Upper lobe of left lung (tissue), 6 donors: ENCODE results near the gene GRIK5. TPM values are rescaled to one million over a fixed set of nuclear protein-coding genes. Genes with fewer than 3 reads are reported as not detected.

Experiments used
- ATAC-seq, 2 donors: fragments of 200-7000 bp; cut with Tn5 transposase; one replicate each; pipeline ENCODE4 v1.9.1; 2022; ENCODE audit warnings: mild to moderate bottlenecking in 2 of 2, moderate library complexity in 2 of 2; ENCODE audit not compliant: low FRiP score in 2 of 2
- DNase-seq, 2 donors: peaks; one replicate each; pipeline ENCODE4 v3.0.0-alpha.2; 2019 to 2020
- H3K27ac ChIP-seq, 4 donors: fragments of 200-600 bp; sonication (generic); one replicate each; pipeline ENCODE4 v1.5.1; 2016 to 2019
- H3K27me3 ChIP-seq, 4 donors: fragments of 200-600 bp; sonication (generic); one replicate each; pipeline ENCODE4 v1.5.1; 2017 to 2019
- H3K36me3 ChIP-seq, 4 donors: fragments of 200-600 bp; sonication (generic); one replicate each; pipeline ENCODE4 v1.5.1; 2016 to 2019
- H3K4me1 ChIP-seq, 4 donors: fragments of 200-600 bp; sonication (generic); one replicate each; pipeline ENCODE4 v1.5.1; 2018 to 2019
- H3K4me3 ChIP-seq, 4 donors: fragments of 200-600 bp; sonication (generic); one replicate each; pipeline ENCODE4 v1.5.1; 2017 to 2019; ENCODE audit warnings: mild to moderate bottlenecking in 2 of 4, moderate library complexity in 1 of 4
- H3K9me3 ChIP-seq, 4 donors: fragments of 200-600 bp; sonication (generic); one replicate each; pipeline ENCODE4 v1.5.1; 2018 to 2019
- EP300 ChIP-seq, 4 donors: sonication (generic); formaldehyde crosslinking; IDR thresholded peaks; one replicate each; pipeline ENCODE4 v1.5.1; 2017; ENCODE audit warnings: antibody characterized with exemption in 4 of 4, control low read depth in 2 of 4
- POLR2A ChIP-seq, 4 donors: fragments of 450-650 bp; IDR thresholded peaks; one replicate each; pipeline ENCODE4 v1.5.1; 2016 to 2017; ENCODE audit warnings: antibody characterized with exemption in 4 of 4, mild to moderate bottlenecking in 2 of 4
- POLR2AphosphoS5 ChIP-seq, 2 donors: sonication (generic); formaldehyde crosslinking; IDR thresholded peaks; one replicate each; pipeline ENCODE4 v1.5.1; 2017; ENCODE audit warnings: antibody characterized with exemption in 2 of 2
- WGBS, 2 donors: methylation state at CpG; one replicate each; pipeline ENCODE4 v1.1.5; 2017 to 2018; 5-methylcytosine and 5-hydroxymethylcytosine counted together
- total RNA-seq, 6 donors: library from RNA; depleted of rRNA in 4 of 6; stranded (reverse); fragments of >200 nt in 4 of 6; gene quantifications; one replicate each; pipeline versions ENCODE4 v1.1.0 to v1.2.1, GENCODE V29; 2016 to 2021
- TF ChIP-seq, protein P1 (sequence below), 6 experiments: fragments of 450-650 bp in 4 of 6; fragments of 200-600 bp in 2 of 6; sonication (generic) in 2 of 6; IDR thresholded peaks; one replicate each; pipeline ENCODE4 v1.5.1; 2016 to 2019; ENCODE audit warnings: antibody characterized with exemption in 6 of 6
- donor health status: DM: no; HTN: no; CAD: no; lungs with moderate emphysema.
- donor health status: DM: no; HTN: yes; CAD: no; lungs with severe emphysema.

Gene GRIK5
- total RNA-seq, 6 donors from 2014 or later = 0.15 to 2.7 (median 0.54) TPM; not detected in 1

DNA sequence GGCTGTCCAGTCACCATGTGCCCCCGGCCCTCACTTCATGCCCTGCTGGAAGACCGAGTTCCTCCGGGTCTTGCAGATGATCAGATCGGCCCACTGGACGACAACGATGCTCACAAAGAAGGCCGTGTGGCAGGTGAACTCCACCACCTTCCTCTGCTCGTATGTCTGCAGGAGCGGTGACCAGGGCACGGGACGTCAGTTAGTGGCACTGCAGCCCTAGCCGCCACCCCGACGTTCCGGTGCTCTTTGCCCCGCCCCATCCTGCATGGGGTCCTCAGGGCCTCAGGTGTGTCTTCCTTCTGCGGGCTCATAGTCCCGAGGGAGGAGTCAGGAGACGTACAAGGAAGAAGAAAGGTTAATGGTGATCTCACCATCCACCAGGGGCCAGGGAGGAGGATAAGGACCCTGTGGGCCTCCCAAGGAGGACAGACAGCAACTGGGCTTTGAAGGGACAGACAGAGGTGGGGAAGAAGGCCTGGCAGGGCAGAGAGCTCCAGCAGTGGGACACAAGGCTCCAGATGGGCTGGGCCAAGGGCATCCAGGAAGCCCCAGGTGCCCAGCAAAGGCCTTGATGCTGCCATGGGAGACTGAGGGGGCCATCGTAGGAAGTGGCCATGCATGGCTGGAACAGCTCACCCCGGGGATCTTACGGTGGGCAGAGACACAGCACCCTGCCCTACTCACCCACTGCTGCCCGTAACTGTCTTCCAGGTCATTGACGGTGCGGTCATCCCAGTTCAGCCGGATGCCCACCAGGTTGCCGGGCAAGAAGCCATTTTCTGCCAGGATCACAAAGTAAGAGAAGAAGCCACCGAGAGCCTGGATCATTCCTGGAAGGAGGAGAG lies 101.0 kb downstream of the GRIK5 start:
- Histone ChIP-seq H3K4me1 (no peaks in the 10 kb centered on the region), H3K36me3 (no peaks in the 10 kb centered on the region), H3K4me3 (no peak overlapping the region), H3K27me3 (no peaks in the 10 kb centered on the region), H3K27ac (no peak overlapping the region), H3K9me3 (no peaks in the 10 kb centered on the region)
- TF ChIP-seq POLR2A (IDR thresholded peaks at IDR 0.05) (no peak), EP300 (IDR thresholded peaks at IDR 0.05) (no peak), POLR2AphosphoS5 (IDR thresholded peaks at IDR 0.05) (no peak)
- TF ChIP-seq, protein P1, sequence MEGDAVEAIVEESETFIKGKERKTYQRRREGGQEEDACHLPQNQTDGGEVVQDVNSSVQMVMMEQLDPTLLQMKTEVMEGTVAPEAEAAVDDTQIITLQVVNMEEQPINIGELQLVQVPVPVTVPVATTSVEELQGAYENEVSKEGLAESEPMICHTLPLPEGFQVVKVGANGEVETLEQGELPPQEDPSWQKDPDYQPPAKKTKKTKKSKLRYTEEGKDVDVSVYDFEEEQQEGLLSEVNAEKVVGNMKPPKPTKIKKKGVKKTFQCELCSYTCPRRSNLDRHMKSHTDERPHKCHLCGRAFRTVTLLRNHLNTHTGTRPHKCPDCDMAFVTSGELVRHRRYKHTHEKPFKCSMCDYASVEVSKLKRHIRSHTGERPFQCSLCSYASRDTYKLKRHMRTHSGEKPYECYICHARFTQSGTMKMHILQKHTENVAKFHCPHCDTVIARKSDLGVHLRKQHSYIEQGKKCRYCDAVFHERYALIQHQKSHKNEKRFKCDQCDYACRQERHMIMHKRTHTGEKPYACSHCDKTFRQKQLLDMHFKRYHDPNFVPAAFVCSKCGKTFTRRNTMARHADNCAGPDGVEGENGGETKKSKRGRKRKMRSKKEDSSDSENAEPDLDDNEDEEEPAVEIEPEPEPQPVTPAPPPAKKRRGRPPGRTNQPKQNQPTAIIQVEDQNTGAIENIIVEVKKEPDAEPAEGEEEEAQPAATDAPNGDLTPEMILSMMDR (IDR thresholded peaks at IDR 0.05) = no peak
- peak in 1 of 2 donors; percentile 40 for DNase-seq
- 78 to 83% methylated on average over 5 to 28 of the region's 28 CpGs for WGBS, 2 donors
- ATAC-seq = no peak

DNA sequence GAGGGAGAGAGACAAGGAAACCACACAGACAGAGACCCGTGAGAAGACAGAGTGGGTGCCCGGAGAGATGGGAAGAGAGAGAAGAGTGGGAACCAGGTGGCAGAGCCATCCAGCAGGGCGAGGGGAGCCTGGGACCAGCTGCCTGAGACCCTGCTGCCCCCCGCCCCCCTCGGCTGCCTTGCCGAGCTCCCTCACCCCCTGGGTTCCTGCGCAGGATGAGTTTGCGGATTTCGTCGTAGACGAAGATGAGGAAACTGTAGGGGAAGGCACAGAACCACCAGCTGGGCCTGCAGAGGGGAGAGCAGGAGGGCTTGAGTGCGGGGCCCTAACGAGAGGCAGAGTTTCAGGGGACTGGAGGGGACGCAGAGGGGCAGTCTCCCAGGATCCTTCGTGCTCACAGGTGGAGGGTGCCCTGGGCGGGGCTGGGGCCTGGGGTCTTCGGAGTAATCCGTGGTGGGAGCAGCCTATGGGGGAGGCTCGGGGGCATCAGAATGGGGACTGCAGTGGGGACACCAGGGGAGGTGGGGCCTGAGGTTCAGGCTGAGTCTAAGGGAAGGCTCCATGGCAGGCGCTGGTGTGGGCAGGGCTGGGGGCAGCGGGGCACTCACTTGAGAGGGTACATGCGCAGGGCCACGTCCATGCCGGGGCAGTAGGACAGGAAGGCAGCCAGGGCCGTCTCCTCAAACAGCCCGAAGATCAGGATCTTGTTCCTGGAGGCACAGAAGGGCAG lies 102.8 kb downstream of the GRIK5 start:
- WGBS, 2 donors = 55 to 58% methylated on average over 15 to 26 of the region's 26 CpGs
- Histone ChIP-seq H3K4me1 (no peaks in the 10 kb centered on the region), H3K27me3 (no peaks in the 10 kb centered on the region), H3K36me3 (no peaks in the 10 kb centered on the region), H3K27ac (no peak overlapping the region), H3K9me3 (no peaks in the 10 kb centered on the region), H3K4me3 (no peak overlapping the region)
- DNase-seq = peak in 1 of 2 donors; percentile 60
- peak in 1 of 2 donors; percentile 8 for ATAC-seq
- TF ChIP-seq, protein P1 (IDR thresholded peaks at IDR 0.05) = no peak
- TF ChIP-seq EP300 (IDR thresholded peaks at IDR 0.05) (no peak), POLR2A (IDR thresholded peaks at IDR 0.05) (no peak), POLR2AphosphoS5 (IDR thresholded peaks at IDR 0.05) (no peak)

DNA sequence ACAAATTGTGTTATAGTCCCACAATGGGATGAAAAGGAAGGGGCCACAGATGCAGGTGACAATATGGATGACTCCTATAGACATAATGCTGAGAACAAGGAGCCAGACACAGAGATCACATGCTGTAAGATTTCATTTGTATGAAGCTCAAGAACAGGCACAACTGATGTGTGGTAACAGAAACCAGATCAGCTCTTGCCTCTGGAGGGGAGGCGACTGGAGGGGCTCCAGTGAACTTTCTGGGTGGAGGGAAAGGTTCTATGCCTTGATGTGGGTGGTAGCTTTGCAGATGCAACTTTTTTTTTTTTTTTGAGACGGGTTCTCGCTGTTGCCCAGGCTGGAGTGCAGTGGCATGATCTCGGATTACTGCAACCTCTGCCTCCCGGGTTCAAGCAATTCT lies 104.9 kb downstream of the GRIK5 start:
- Histone ChIP-seq H3K27ac (no peak overlapping the region), H3K36me3 (no peaks in the 10 kb centered on the region), H3K9me3 (no peaks in the 10 kb centered on the region), H3K4me3 (no peak overlapping the region), H3K27me3 (no peaks in the 10 kb centered on the region), H3K4me1 (no peaks in the 10 kb centered on the region)
- ATAC-seq (no peak), DNase-seq (no peak)
- TF ChIP-seq EP300 (IDR thresholded peaks at IDR 0.05) = no peak
- TF ChIP-seq, protein P1 (IDR thresholded peaks at IDR 0.05) = no peak
- WGBS, 2 donors = 58 to 81% methylated on average over 5 of the region's 5 CpGs

DNA sequence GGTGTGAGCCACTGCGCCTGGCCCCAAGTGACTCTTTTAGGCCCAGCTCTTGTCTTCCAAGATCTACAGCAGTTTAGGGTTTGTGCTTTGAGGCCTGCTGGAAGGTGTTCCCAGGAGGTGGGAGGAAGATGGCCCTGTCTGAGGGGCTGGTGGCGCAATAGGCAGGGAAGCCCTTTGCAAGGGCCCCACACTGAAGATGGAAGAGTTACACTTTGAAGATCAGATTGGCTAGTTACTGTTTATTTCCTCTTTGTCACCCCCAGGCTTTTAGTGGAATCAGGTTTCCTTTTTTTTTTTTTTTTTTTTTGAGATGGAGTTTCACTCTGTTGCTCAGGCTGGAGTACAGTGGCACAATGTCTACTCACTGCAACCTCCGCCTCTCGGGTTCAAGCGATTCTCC lies 109.0 kb downstream of the GRIK5 start:
- peaks cover 12 to 21% (median 20%) of the 10 kb centered on the region in 4 donors for H3K4me1 ChIP-seq
- TF ChIP-seq EP300 (IDR thresholded peaks at IDR 0.05) (no peak), POLR2A (IDR thresholded peaks at IDR 0.05) (no peak), POLR2AphosphoS5 (IDR thresholded peaks at IDR 0.05) (no peak)
- TF ChIP-seq, protein P1 (IDR thresholded peaks at IDR 0.05) = no peak
- H3K4me3 ChIP-seq = no peak overlapping the region
- WGBS, 2 donors = 92 to 94% methylated on average over 5 of the region's 5 CpGs
- no peak for ATAC-seq
- DNase-seq = no peak
- H3K36me3 ChIP-seq = peaks cover 0 to 11% (median 5%) of the 10 kb centered on the region in 4 donors
- no peaks in the 10 kb centered on the region for H3K27me3 ChIP-seq
- H3K9me3 ChIP-seq = no peaks in the 10 kb centered on the region
- no peak overlapping the region for H3K27ac ChIP-seq
